Measurements from ENCODE around the gene PICK1.

PICK1 gene

GRCh38 chr22:38098410-38099249, 41.4 kb downstream of the PICK1 start:
- no peak overlapping the region for H3K4me3 ChIP-seq (ENCODE audit: low read depth, low read length)
- DNase-seq (ENCODE audit: low read depth): no peak

GRCh38 chr22:38103641-38104040, 46.4 kb downstream of the PICK1 start:
- no peak overlapping the region for H3K4me3 ChIP-seq (ENCODE audit: low read depth, low read length)
- TF ChIP-seq CTCF (IDR thresholded peaks at IDR 0.05; ENCODE audit: control insufficient read depth, extremely low read depth, insufficient read depth): no peak
- DNase-seq (ENCODE audit: low read depth): no peak

More at GRCh38 chr22:38098410-38099249, 41.4 kb downstream of the PICK1 start:
- no peak for TF ChIP-seq CTCF (IDR thresholded peaks at IDR 0.05; ENCODE audit: control insufficient read depth, extremely low read depth, insufficient read depth)

GRCh38 chr22:38104084-38104483, 46.9 kb downstream of the PICK1 start:
- no peak overlapping the region for H3K4me3 ChIP-seq (ENCODE audit: low read depth, low read length)
- no peak for TF ChIP-seq CTCF (IDR thresholded peaks at IDR 0.05; ENCODE audit: control insufficient read depth, extremely low read depth, insufficient read depth)
- no peak for DNase-seq (ENCODE audit: low read depth)

- H3K4me3 ChIP-seq (ENCODE audit: low read depth, low read length): no peak overlapping the region
- DNase-seq (ENCODE audit: low read depth): no peak
- TF ChIP-seq CTCF (IDR thresholded peaks at IDR 0.05; ENCODE audit: control insufficient read depth, extremely low read depth, insufficient read depth): no peak
Measured at GRCh38 chr22:38106814-38107578, 49.8 kb downstream of the PICK1 start.

- DNase-seq (ENCODE audit: low read depth): no peak
Measured at GRCh38 chr22:38107692-38108515, 50.7 kb downstream of the PICK1 start.

More at GRCh38 chr22:38107692-38108515, 50.7 kb downstream of the PICK1 start:
- no peak overlapping the region for H3K4me3 ChIP-seq (ENCODE audit: low read depth, low read length)
- no peak for TF ChIP-seq CTCF (IDR thresholded peaks at IDR 0.05; ENCODE audit: control insufficient read depth, extremely low read depth, insufficient read depth)

Measured in LNCaP clone FGC (cell line).